GM19240 (cell line): ENCODE results near the gene CPO.
"Not testable (repeated sequence)": the region's sequence is repeated elsewhere in the genome, so short reads cannot be mapped to it uniquely, and the experiment has no call there.

Experiments used
- DNase-seq: peaks from one replicate; pipeline ENCODE4 v3.0.0; 2011; ENCODE audit warnings: low spot score; ENCODE audit not compliant: insufficient read length

Gene CPO, protein sequence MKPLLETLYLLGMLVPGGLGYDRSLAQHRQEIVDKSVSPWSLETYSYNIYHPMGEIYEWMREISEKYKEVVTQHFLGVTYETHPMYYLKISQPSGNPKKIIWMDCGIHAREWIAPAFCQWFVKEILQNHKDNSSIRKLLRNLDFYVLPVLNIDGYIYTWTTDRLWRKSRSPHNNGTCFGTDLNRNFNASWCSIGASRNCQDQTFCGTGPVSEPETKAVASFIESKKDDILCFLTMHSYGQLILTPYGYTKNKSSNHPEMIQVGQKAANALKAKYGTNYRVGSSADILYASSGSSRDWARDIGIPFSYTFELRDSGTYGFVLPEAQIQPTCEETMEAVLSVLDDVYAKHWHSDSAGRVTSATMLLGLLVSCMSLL

DNA sequence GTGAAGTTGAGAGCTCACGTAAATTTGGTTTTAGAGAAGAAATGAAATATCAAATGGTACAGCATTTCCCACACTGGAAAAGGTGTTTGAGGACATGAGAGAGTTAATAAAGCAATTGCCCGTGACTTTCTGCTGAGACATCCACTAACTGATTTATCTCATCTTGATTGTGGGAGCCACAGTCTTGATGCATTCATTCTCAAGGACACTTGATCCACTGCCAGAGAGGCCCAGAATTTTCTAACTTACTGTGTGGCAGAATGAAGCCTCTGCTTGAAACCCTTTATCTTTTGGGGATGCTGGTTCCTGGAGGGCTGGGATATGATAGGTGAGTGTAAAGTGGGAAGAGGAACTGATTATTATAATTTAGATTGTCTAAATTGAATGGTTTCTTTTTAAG, at the start of gene CPO:
CPO (plus strand) TSS at position 179 of the 400 bp plus-strand sequence; CDS start at position 261, 82 bp downstream.
- DNase-seq = no peak

DNA sequence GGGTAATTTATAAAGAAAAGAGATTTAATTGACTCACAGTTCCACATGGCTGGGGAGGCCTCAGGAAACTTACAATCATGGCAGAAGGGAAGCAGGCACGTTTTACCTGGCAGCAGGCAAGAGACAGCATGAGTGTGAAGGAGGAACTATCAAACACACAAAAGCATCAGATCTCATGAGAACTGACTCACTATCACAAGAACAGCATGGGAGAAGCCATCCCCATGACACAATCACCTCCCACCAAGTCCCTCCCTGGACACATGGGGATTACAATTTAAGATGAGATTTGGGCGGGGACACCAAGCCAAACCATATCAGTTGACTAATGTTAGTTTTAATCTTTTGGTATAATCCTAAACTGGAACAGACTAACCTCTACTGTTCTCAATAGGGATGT, 49.1 kb upstream of the CPO start:
- DNase-seq = no peak

DNA sequence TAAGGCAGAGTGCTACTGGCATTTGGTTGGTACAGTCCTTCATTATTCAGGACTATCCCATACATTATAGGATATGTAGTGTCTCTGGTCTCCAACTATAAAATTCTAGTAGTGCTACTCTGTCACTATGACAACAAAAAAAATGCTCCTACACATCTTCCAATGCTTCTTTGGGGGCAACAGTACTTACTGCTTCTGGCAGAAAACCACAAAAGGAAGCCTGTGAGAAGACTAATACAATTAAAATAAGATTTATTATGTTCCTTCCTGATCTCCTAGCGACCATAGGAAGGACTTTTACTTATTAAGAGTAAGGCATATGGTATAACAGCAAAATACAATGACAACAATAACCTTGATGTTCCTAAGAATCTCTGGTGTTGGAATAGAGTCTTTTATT, 48.4 kb upstream of the CPO start:
- no peak for DNase-seq

DNA sequence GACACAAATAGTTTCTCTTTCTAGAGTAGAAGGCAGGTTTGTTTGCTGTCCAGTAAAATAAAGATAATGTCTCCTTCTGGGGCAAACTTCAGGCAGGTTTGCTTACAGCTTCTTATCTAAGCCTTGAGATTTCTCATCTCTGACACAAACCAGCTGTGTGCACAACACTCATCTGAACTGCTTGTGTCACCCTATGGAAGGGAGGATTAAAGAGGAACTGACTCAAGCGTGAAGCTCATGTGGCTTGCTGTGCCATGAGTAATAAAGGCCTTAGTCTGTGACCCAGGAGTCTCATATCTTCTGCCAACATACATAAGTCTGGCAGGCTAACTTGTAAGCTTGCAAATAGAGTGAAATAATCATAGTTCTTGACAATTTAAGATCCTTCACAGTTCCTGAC, 24.2 kb upstream of the CPO start:
- DNase-seq = no peak

DNA sequence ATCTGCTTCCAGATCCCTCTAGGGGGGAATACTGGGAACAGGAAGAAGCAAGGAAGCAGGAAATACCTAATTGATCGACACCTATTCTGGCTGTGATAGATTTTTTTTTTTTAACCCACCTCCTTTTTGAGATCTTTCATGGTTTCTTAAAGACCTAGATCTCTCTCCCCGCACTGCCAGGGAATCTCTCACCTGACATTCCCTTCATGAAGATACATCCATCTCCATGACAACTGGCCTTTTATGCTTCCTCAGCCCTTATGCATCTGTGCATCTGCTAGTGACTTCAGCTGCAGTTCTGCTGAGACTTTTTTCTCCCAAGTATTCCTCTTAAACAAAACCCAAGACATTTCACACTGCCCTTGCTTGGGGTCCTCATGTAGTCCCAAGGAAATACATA, 21.1 kb upstream of the CPO start:
- DNase-seq = no peak

DNA sequence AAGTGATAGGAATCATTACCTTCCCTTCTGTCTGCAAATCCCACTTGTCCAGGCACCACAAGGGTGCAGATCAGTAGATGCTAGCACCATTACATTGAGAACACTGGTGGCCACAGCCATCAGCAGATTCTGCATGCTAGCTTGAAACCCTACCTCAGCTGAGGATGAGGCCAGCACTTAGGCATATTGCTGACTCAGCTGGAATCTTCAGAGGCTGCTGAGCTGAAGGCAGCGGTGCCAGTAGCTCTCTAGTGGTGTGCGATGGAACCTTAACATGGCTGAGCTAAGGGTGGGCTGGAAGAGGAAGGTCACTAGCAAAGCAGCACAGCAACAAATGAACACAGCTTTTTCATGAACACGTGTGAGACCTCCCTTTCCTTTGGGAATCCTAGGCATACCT, 19.0 kb upstream of the CPO start:
- no peak for DNase-seq

DNA sequence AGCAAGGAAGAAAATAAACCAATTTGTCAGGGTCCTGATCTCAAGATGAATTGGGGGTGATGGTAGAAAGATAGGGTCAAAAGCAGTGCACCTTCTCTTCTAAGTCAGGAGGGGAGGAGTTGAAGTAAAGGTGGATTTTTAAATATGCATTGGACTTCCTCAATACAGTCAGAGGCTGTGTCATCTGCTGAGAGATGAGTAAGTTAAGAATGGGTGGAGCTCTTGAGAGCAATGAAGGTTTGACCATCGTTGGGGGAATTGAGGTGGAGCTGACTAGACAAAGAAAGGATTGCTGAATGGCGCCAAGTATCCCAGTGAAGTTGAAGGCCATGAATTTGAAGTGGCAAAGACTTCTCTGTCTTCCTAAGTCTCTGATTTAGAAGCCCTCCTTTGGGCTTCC, 18.4 kb upstream of the CPO start:
- no peak for DNase-seq

DNA sequence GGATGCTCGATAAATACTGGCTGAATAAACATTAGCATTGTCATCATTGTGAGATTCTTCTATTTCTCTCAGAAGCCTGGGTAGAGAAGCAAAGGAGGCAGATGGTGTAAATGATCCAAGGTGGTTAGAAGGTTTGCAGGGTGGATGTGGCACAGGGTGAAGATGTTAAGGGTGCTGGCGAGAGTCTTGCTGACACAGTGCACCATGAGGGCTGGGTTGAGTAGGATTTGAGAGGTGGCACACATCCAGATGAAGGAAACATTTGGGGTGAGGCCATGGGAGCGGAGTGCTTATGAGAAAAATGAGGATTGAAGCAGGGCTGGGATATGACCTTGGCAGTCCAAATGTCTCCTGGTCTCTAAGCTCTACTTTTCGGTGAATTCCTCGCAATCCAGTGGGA, 17.8 kb upstream of the CPO start:
- DNase-seq = no peak

DNA sequence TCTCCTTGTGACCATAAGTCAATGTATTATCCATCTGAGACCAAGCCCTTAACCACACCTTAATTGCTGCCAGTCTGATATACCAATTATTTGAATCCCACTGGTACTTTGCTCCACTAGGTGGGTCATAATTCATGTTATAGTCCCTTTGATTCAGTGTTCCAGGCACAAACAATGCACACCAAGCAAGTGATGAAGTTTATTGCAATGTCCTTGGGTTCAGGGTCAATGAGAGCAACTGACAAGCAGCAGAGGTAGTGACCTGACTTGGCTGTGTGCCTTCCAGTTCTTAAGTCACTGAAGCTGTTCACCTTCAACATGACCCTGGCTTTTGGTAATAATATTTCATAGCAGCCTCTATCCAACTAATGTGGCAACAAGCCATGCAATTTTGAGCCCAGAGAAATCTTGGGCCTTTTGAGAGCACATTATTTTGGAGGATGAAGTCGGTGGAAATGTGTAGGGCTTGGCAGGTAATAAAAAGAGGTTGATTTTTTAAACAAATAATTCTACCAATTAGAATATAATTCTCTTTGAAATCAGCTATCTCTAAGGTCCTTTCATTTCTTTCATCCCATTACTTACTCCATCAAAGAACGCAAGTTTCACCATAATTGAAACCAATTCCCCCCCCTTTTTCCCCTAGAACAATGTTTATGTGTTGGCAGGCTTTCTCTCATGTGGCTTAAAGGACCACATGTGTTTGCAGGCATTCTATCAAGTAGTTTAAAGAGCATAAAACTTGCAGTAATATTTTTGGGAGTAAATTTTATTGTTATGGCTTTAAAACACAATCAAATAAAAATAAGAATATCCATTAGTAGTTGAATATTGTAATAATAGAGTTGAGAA, 3.1 kb upstream of the CPO start:
- DNase-seq = no peak

DNA sequence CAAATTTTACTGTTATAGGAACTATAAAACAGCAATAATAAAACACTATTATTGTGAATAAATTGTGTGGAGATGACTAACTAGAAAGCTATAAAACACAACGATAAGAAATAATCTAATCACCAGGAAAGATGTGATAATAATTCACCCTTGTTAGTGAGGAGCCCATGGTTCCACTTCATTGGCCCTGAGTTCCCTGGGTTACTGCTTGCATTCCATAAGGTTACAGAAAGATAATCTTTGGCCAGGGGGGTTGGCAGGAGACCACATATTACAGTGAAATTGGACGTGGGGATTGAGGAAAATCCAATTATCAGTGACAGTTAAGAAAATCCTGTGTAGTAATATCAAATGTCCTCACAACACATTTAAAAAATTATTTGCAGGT, 2.5 kb upstream of the CPO start:
- no peak for DNase-seq

DNA sequence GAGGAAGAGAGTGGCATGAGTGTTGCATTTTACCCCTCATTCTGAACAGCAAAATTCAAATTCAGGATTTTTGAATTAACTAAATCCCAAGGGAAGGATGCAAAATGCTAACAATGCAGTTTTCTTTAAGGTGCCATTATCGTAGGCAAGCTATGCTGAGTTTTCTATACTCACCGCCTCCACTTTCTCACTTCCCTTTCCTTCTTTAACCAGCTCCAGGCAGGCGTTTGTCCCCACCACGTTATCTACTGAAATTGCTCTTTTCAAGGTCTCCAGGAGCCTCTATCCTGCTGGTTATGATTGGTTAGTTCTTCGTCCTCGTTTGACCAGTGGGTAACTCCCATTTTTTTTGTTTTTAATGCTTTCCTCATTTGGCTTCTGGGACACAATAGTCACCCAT, 1.8 kb upstream of the CPO start:
- DNase-seq = no peak

DNA sequence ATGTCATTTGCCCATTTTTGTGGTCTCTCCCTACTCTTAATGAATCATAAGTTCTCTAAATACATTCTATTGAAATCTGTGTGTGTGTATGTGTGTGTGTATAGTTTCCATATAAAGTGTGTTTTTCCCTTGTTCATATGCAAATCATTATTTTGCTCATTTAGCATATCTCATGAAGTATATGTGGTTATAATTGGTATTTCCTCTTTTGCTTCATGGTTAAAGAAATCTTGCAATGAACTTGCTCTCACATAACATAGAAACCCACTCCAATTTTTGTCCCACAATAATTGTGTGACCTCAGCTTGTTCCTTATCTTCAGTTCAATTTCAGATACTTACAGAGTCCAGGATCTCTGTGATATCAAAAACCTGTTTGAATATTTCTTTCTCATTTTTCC, 1.2 kb downstream of the CPO start:
- DNase-seq = no peak

DNA sequence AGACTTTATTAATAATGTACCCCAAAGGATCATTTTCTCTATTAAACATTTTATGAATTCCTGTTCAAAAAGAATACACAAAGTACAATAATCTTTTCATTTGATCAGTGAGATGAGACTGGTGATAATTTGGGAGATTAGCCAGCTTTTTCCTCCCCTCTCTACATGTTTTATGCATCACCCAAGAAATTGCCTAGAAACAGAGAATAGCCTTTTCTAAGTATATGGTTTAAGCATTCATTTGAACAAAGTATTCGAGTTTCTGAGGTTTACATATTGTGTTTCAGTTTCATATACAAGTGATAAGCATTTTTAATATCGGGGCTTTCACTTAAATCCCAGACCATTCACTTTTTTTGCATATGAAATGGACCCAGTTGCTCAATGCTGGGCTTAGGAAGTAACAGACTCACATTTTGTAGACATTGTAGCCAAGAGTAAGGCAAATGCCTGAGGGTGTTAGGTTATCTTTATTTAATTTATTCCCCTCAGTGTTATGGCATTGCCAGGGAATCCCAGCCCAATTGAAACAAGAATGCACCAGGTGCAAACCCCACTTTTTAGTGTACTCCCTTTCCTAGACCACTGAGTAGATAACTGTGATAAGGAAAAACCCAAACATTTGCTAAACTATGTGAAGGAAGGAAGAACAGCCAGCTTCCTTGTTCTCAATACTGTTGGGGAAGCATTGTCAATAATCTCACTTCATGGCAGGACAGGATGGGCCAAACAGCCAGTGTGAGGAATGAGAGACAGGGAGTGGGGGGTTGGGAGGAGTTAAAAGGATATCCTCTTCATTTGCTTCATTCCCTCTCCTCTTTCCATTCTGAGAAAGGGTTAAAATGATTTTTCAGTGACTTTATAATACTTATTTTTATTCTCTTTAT, 3.5 kb downstream of the CPO start:
- no peak for DNase-seq

DNA sequence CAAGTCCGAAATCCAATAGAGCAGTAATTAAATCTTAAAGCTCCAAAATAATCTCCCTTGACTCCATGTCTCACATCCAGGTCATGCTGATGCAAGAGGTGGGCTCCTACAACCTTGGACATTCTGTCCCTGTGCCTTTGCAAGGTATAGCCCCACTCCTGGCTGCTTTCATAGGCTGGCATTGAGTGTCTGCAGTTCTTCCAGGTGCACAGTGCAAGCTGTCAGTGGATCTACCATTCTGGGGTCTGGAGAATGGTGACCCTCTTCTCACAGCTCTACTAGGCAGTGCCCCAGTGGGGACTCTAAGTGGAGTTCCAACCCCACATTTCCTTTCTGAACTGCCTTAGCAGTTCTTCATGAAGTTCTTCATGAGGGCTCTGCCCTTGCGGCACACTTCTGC, 14.1 kb downstream of the CPO start:
- DNase-seq = not testable (repeated sequence)

DNA sequence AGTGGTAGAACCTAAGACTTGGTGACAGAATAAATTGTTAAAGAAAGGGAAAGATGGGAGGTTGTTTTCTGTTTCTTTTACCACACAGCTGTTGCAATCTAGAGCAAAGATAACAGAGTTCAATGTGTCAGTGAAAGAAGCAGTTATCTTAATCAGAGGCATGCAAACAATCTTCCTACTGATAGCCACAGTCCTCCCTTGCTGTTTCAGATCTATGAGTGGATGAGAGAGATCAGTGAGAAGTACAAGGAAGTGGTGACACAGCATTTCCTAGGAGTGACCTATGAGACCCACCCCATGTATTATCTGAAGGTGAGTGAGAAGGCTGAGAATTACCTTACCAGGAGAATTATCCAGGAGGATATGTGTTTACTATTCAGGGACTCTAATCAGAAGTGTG, 15.9 kb downstream of the CPO start:
- DNase-seq = no peak

DNA sequence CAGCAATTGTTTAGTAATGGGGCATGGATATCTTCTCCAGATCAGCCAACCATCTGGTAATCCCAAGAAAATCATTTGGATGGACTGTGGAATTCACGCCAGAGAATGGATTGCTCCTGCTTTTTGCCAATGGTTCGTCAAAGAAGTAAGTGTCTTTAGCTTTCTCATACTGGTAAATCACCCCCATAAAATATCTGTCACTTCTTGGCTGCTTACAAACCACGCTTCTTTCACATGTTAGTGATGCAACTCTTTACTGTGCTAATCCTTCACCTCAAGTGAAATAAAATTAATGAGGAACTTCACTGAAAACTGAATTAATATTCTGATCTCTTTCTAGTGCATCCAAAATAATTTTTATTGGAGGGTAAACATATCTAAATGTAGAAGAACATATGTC, 18.9 kb downstream of the CPO start:
- DNase-seq = no peak

DNA sequence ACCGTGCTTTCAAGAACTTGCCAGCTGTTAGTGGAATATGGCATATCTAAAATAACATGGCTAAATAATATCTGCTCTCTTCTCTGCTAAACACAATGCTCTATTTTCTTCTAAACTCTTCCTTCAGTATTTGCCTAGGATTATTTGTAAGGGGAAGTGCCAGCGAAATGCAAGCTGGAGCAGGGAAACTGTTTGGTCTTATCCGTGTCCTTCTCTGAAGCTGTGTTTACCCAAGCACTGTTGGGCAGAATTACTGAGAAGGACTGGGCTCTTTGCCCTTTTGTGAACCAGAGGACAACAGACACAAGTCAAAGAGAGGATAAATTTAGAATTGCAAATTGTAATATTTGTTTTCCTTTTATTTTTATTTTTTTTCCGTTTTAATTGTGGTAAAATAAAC, 23.6 kb downstream of the CPO start:
- no peak for DNase-seq

DNA sequence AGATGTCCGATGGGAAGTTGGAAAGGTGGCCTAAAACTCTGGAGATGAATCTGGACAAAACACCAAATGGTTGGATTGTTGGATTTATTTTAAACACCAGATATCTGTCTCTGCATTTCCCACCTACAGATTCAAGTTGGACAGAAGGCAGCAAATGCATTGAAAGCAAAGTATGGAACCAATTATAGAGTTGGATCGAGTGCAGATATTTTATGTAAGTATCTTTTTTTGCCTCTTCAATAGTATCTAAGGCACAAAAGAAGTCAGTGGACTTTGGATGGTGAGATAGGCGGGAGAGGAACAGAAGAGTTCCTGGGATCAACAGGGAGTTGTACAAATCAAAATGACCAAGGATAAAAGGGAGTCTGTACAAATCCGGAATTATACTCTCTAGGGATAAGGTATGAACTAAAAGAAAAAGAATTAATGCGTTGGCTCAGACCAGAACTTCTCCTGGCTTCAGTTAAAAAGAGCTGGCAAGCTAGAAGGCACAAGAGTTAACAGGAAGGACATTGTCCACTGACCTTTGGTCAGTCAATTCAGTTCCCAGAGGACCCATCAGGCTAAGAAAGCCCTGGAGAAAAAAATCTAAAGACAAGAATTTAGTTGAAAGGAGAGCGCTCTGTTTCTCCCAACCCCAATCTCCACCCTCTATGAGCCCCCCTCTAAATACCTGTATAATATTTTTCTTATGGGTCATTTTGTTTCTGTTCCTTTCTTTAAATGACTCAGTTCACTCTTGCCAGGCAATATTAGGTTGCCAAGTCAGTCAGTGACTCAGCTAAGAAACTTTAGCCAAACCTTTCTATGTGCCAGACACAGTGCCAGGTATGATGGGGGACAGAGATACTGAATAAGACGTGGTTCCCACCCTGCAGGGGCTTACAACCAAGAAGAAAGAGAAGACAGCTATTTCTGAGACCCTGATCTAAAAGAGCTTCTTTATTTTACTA, 29.1 kb downstream of the CPO start:
- no peak for DNase-seq

DNA sequence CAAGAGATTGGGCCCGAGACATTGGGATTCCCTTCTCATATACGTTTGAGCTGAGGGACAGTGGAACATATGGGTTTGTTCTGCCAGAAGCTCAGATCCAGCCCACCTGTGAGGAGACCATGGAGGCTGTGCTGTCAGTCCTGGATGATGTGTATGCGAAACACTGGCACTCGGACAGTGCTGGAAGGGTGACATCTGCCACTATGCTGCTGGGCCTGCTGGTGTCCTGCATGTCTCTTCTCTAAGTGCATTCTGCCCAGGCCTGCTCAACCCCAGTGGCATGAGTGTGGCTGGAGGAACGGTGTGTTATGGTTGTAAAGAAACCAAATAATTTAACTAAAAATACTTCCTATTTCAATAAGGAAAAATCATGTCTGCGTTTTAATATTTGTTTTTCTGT, 29.9 kb downstream of the CPO start:
- DNase-seq = no peak

DNA sequence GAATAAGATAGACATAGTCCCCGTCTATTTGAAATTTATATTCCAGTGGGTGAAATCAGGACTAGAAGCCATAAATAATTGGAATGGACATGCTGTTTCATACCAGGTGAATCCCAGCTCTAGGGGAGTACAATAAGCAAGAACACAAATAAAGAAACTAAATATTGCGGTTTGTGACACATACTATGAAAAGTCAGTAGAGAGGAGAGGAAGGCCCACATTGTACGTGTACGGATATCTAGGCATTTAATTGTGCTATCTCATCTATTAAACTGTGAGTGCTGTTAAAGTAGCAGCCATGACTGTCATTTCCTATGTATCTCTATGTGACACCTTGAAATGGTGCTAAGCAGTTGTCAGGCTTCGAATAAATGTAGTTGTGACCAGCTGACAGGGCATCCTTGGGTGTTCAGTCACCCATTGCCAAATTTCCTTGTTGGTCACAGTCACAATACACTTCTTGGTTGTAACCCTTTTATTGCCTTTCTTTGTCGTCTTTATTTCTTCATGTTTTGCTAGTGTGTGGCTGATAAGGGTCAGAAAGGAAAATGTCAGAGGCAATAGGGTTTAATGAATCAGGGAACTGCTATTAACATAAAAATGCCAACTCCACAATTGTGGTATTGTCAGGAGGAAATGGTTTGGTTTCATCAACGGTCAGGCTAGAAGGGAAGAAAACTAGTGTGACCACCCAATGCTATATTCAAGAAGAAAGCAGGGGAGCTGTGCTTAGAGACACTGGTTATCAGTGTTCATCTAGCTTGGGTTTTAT, 31.5 kb downstream of the CPO start:
- DNase-seq = no peak
